ENCODE results near the gene TSC22D3.
A peak's percentile ranks its signal among the peaks of the same experiment; 100 is the strongest.
"Not testable (repeated sequence)": the region's sequence is repeated elsewhere in the genome, so short reads cannot be mapped to it uniquely, and the experiment has no call there.

Gene TSC22D3

GRCh38 chrX:107675365-107675654, 100.3 kb downstream of the TSC22D3 start:
- H3K4me3 ChIP-seq (ENCODE audit: low read length), result no peak overlapping the region
- no peak for DNase-seq (ENCODE audit: low read depth)
- TF ChIP-seq CTCF (conservative IDR thresholded peaks at IDR 0.05; ENCODE audit: low read length), result no peak

DNA sequence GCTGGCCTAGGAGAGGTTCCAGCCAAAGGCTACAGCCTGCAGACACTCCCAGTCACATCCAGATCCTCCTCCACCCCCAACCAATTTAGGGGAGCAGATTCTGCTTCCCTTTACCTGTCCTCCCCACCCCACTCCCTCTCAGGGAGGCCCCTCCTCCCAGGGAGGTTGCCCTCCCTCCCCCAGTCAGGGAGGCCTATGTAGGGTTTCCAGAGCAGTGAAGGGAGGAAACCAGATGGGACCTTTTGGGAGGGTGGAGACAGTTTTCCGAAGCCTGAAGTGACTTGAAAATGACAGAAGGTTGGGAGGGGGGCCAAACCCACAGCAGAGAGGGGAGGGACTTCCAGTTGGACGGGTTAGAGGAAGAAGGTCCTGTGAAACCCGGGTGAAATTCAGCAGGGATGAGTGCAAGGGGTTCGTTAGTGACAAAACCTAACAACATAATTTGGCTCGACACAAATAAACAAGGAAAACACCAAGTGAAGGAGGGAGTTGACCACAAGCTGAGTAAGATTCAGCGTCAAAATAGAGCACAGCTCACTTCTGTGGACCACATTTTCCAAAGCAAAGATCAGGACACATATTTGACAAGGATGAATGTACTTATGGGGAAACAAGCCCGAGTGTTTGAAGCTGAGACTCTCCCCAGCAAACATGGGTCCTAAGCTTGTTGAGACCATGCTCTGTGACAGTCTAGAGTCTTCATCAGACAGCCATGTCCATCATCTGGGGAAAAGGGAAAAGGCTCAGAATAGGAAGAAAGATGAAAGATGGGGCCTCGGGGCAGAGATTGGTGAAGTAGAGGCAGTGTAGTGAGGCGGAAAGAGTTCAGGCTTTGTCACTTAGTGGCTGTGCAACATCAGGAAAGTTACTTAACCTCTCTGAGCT, 100.9 kb downstream of the TSC22D3 start:
- DNase-seq (ENCODE audit: low read depth), result peak; percentile 71
- no peak overlapping the region for H3K4me3 ChIP-seq (ENCODE audit: low read length)
- TF ChIP-seq CTCF (conservative IDR thresholded peaks at IDR 0.05; ENCODE audit: low read length), result no peak

GRCh38 chrX:107673933-107674479, 101.6 kb downstream of the TSC22D3 start:
- TF ChIP-seq CTCF (conservative IDR thresholded peaks at IDR 0.05; ENCODE audit: low read length), result no peak
- peak; percentile 29 for DNase-seq (ENCODE audit: low read depth)
- no peak overlapping the region for H3K4me3 ChIP-seq (ENCODE audit: low read length)

DNA sequence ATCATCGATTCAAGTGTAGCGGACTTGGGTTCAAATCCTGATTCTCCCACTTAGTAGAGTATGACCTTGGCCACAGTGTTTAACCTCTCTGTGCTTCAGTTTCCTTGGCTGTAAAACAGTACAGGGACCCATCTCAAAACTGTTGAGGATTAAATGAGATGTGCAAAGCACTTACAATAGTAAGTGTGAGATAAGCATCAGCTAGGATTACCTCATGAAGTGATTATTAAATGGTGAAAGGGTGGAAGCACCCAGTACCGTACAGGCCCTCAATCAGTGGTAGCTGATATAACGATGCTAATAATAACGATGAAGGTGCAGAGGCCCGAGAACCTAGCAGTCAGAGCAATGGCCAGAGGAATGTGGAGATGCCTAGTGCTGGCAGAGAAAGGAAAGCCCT, 102.2 kb downstream of the TSC22D3 start:
- DNase-seq (ENCODE audit: low read depth), result no peak
- H3K4me3 ChIP-seq (ENCODE audit: low read length), result no peak overlapping the region
- no peak for TF ChIP-seq CTCF (conservative IDR thresholded peaks at IDR 0.05; ENCODE audit: low read length)

DNA sequence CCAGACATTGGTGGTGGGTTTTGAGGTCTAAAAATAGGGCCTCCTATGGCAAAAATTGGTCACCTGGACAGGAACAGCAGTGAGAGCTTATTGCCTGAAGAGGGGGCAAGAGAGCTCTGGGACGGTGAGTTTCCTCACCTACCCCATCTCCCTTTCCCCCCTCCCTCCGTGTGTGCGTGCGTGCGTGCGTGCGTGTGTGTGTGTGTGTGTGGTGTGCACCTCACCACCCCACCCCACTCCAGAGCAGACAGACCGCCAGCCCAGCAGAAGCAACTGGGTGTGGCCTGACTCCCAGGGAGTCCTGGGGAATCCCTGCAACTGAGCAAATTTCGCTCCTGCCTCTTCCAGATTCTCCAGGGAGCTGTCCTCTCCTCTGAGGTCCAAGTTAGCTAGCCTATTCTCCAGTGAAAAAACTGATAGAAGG, 102.6 kb downstream of the TSC22D3 start:
- no peak overlapping the region for H3K4me3 ChIP-seq (ENCODE audit: low read length)
- DNase-seq (ENCODE audit: low read depth), result peak; percentile 82
- peak; percentile 69 for TF ChIP-seq CTCF (conservative IDR thresholded peaks at IDR 0.05; ENCODE audit: low read length)

GRCh38 chrX:107671256-107671655, 104.3 kb downstream of the TSC22D3 start:
- not testable (repeated sequence) for DNase-seq (ENCODE audit: low read depth); H3K4me3 ChIP-seq (ENCODE audit: low read length)

- no peak for DNase-seq (ENCODE audit: low read depth)
- no peak for TF ChIP-seq CTCF (conservative IDR thresholded peaks at IDR 0.05; ENCODE audit: low read length)
Observed at GRCh38 chrX:107669885-107670628, 105.5 kb downstream of the TSC22D3 start.

More at GRCh38 chrX:107669885-107670628, 105.5 kb downstream of the TSC22D3 start:
- H3K4me3 ChIP-seq (ENCODE audit: low read length), result no peak overlapping the region

Measured in AG10803 (cell line).